ENCODE results near the gene SPTB.

The SPTB gene

DNA sequence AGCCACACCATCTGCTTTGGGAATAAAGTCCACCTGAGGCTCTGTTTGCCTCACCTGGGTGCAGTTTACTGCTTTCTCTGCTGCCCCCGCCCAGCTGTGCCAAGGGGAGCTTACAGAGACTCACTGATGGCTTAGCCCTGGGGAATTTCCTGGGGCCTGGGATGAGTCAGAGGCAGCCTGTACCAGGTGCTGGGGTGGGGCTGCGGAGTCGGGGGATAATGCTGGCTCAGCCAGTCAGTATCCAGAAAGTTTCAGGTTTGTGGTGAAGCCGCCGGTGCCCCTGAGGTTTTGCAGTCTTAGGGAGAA, 153.2 kb downstream of the SPTB start:
- Histone ChIP-seq H3K9me3 (ENCODE audit: control insufficient read depth, insufficient read depth, low read length) (no peaks in the 10 kb centered on the region), H3K27ac (ENCODE audit: low read depth, low read length) (peak overlapping the region; percentile 46), H3K4me1 (ENCODE audit: control insufficient read depth, insufficient read depth, low read length) (peaks cover 41% of the 10 kb centered on the region), H3K36me3 (ENCODE audit: control insufficient read depth, insufficient read depth, low read length) (peaks cover 36% of the 10 kb centered on the region), H3K9ac (ENCODE audit: low read depth, low read length) (no peak overlapping the region), H3K27me3 (ENCODE audit: control insufficient read depth, insufficient read depth, low read length) (no peaks in the 10 kb centered on the region), H3K4me3 (ENCODE audit: low read depth, low read length) (no peak overlapping the region)

- Histone ChIP-seq H3K9me3 (ENCODE audit: control insufficient read depth, insufficient read depth, low read length) (no peaks in the 10 kb centered on the region), H3K27ac (ENCODE audit: low read depth, low read length) (peak overlapping the region; percentile 61), H3K4me1 (ENCODE audit: control insufficient read depth, insufficient read depth, low read length) (peaks cover 46% of the 10 kb centered on the region), H3K36me3 (ENCODE audit: control insufficient read depth, insufficient read depth, low read length) (peaks cover 31% of the 10 kb centered on the region), H3K27me3 (ENCODE audit: control insufficient read depth, insufficient read depth, low read length) (no peaks in the 10 kb centered on the region), H3K4me3 (ENCODE audit: low read depth, low read length) (no peak overlapping the region), H3K9ac (ENCODE audit: low read depth, low read length) (no peak overlapping the region)
Observed at GRCh38 chr14:64725879-64726584, 153.7 kb downstream of the SPTB start.

DNA sequence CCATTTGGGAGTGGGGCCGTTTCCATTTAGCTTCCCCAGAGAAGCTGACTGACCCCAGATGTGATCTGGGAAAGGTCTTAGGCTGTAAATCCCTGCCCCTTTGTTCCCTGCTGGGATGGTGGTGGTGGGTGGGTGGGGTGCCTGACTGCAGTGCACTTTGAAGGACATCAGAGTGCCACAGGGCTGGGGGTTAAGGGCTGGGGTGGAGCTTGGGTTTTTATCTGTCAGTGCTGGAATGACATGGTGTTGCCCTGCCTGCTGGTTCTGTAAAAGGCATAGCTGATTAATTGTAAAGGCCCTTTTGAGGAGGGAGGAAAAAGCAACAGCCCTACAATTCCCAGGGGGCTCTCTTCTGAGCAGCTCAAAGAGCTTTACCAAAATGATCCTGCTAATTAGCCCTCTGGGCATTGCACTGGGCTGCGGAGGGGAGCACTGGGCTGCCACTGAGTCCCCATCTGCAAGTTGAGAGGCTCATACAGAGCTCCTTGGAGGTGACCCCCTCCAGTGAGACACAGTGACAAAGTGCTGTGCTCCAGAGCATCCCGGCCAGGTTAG, 154.4 kb downstream of the SPTB start:
- peaks cover 53% of the 10 kb centered on the region for H3K4me1 ChIP-seq (ENCODE audit: control insufficient read depth, insufficient read depth, low read length)

DNA sequence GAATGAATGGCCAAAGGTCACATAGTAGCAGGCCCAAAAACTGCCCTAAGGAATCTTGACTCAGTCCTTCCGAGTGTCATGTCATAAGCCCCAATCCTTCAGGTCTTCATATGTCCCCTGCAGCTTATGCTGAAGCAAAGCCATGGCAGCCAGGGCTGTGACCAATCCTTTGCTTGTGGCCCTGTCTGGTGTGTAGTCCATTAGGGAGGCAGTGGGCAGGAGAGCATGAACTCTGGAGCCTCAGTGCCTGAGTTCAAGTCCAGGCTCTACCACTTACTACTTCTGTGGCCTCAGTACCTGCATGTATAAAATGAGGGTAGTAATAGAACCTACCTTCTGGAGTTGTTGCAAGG, 155.2 kb downstream of the SPTB start:
- Histone ChIP-seq H3K9me3 (ENCODE audit: control insufficient read depth, insufficient read depth, low read length) (no peaks in the 10 kb centered on the region), H3K27ac (ENCODE audit: low read depth, low read length) (peak overlapping the region; percentile 61), H3K27me3 (ENCODE audit: control insufficient read depth, insufficient read depth, low read length) (no peaks in the 10 kb centered on the region), H3K9ac (ENCODE audit: low read depth, low read length) (no peak overlapping the region), H3K36me3 (ENCODE audit: control insufficient read depth, insufficient read depth, low read length) (peaks cover 21% of the 10 kb centered on the region), H3K4me3 (ENCODE audit: low read depth, low read length) (no peak overlapping the region), H3K4me1 (ENCODE audit: control insufficient read depth, insufficient read depth, low read length) (peaks cover 60% of the 10 kb centered on the region)

More for the DNA sequence above, 154.4 kb downstream of the SPTB start:
- Histone ChIP-seq H3K9ac (ENCODE audit: low read depth, low read length) (no peak overlapping the region), H3K36me3 (ENCODE audit: control insufficient read depth, insufficient read depth, low read length) (peaks cover 25% of the 10 kb centered on the region), H3K9me3 (ENCODE audit: control insufficient read depth, insufficient read depth, low read length) (no peaks in the 10 kb centered on the region), H3K27ac (ENCODE audit: low read depth, low read length) (peak overlapping the region; percentile 61), H3K4me3 (ENCODE audit: low read depth, low read length) (no peak overlapping the region), H3K27me3 (ENCODE audit: control insufficient read depth, insufficient read depth, low read length) (no peaks in the 10 kb centered on the region)

DNA sequence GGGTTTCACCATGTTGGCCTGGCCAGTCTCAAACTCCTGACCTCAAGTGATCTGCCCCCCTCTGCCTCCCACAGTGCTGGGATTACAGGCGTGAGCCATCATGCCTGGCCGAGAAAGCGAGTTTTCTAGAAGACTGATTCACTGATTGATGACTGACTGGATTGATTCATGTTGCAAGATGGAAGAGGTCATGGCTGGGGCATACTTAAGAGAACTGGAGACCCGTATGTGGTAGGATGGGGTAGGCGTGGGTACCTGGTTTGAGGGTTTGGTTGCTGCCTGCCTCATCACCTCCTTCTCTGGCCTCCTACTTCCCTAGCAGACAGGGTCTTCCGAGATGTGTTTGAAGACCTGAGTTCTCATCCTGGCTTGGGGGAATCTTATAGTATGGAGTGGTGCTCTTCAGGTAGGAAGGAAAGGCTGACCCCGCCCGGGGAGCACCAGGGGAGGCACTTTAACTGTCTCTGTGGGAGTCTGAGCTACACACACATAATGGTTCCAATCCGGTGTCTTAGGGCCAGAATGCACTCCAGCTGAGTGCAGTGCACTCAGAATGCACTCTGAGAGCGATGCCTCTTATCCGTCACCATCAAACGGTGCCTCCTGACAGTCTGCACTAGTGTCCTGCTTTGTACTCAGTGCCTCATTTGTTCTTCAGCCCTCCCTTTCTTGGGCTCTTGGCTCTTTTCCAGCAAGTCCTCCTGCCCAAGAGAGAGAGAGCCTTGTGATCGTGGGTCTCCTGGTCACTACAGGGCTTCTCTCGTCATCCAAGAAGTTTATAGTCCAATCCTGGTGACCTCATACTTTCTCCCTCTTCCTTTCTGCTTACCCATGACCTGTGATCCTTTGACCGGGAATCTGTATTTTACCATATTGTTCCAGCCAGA, 155.8 kb downstream of the SPTB start:
- Histone ChIP-seq H3K9ac (ENCODE audit: low read depth, low read length) (no peak overlapping the region), H3K36me3 (ENCODE audit: control insufficient read depth, insufficient read depth, low read length) (peaks cover 16% of the 10 kb centered on the region), H3K27ac (ENCODE audit: low read depth, low read length) (peak overlapping the region; percentile 61), H3K4me1 (ENCODE audit: control insufficient read depth, insufficient read depth, low read length) (peaks cover 67% of the 10 kb centered on the region), H3K9me3 (ENCODE audit: control insufficient read depth, insufficient read depth, low read length) (no peaks in the 10 kb centered on the region), H3K27me3 (ENCODE audit: control insufficient read depth, insufficient read depth, low read length) (no peaks in the 10 kb centered on the region), H3K4me3 (ENCODE audit: low read depth, low read length) (no peak overlapping the region)

DNA sequence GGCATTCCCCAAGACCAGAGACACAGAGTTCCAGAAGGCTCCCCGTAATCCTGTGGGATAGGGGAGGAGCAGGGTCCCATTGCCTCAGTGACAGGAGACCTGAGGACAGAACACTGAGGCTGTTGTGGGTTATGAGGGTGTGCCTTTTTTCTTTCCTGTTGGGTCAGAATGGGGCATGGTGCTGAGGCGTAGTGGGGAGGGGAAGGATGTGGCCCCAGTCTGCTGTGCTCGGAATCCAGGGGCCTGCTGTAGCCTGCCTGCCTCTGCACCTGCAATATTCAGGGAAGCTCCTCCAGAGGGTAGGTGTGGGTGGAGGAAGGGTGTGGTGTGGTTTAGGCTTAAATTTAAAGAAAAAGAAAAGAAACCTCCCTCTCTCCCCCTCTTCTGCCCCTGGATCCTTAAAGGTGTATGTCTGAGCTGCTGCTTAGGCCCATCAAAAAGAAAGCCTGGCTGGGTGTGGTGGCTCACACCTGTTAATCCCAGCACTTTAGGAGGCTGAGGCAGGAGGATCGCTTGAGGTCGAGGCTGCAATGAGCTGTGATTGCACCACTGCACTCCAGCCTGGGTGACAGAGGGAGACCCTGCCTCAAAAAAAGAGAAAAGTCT, 156.8 kb downstream of the SPTB start:
- no peak overlapping the region for H3K27ac ChIP-seq (ENCODE audit: low read depth, low read length)
- H3K27me3 ChIP-seq (ENCODE audit: control insufficient read depth, insufficient read depth, low read length): no peaks in the 10 kb centered on the region
- peaks cover 6% of the 10 kb centered on the region for H3K36me3 ChIP-seq (ENCODE audit: control insufficient read depth, insufficient read depth, low read length)
- H3K9me3 ChIP-seq (ENCODE audit: control insufficient read depth, insufficient read depth, low read length): no peaks in the 10 kb centered on the region
- H3K4me3 ChIP-seq (ENCODE audit: low read depth, low read length): no peak overlapping the region
- H3K9ac ChIP-seq (ENCODE audit: low read depth, low read length): no peak overlapping the region
- peaks cover 77% of the 10 kb centered on the region for H3K4me1 ChIP-seq (ENCODE audit: control insufficient read depth, insufficient read depth, low read length)

- peaks cover 86% of the 10 kb centered on the region for H3K4me1 ChIP-seq (ENCODE audit: control insufficient read depth, insufficient read depth, low read length)
- no peak overlapping the region for H3K27ac ChIP-seq (ENCODE audit: low read depth, low read length)
- no peak overlapping the region for H3K4me3 ChIP-seq (ENCODE audit: low read depth, low read length)
- no peaks in the 10 kb centered on the region for H3K9me3 ChIP-seq (ENCODE audit: control insufficient read depth, insufficient read depth, low read length)
- no peaks in the 10 kb centered on the region for H3K36me3 ChIP-seq (ENCODE audit: control insufficient read depth, insufficient read depth, low read length)
- H3K27me3 ChIP-seq (ENCODE audit: control insufficient read depth, insufficient read depth, low read length): no peaks in the 10 kb centered on the region
- no peak overlapping the region for H3K9ac ChIP-seq (ENCODE audit: low read depth, low read length)
Observed at GRCh38 chr14:64721899-64722298, 157.8 kb downstream of the SPTB start.

DNA sequence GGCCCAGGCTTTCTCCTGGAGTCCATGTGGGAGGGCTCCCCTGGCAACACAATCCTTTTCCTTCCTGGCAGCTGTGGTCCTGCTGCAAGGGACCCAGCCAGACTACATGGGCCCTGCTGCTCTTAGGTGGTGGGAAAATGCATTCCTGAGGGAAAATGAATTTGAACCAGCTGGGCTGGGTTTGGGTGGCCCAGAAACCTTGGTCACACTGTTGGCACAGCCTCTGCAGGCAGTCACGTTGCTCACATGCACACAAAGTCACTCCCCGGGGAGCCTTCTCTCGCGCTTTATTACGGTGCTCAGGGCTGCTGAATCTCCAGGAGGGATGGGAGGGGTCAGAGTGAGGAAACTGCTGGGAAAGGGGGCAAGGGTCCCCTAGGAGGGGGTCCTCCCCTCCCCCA, 158.3 kb downstream of the SPTB start:
- Histone ChIP-seq H3K4me3 (ENCODE audit: low read depth, low read length) (no peak overlapping the region), H3K27me3 (ENCODE audit: control insufficient read depth, insufficient read depth, low read length) (no peaks in the 10 kb centered on the region), H3K27ac (ENCODE audit: low read depth, low read length) (no peak overlapping the region), H3K9me3 (ENCODE audit: control insufficient read depth, insufficient read depth, low read length) (no peaks in the 10 kb centered on the region), H3K9ac (ENCODE audit: low read depth, low read length) (no peak overlapping the region), H3K36me3 (ENCODE audit: control insufficient read depth, insufficient read depth, low read length) (no peaks in the 10 kb centered on the region), H3K4me1 (ENCODE audit: control insufficient read depth, insufficient read depth, low read length) (peaks cover 87% of the 10 kb centered on the region)

DNA sequence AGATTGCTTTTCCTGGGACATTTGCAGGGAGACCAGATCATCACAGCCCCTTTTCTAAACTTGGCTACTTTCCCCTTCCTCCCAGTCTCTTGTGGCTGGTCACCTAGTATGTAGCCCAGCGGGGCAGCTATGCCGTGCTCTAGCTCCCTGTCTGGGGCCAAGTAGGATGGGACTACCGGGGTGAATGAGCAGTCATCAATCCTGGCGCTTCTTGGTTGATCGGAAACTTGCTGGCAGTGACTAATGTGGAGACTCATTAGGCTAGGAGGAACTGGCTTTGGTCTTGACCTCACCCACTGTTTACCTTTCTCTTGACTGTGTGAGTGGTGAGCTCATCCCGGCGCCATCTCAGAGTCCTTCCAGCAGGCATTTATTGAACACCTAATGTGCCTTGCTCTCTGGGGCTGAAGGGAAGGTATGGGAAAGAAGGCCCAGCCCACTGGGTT, 159.6 kb downstream of the SPTB start:
- Histone ChIP-seq H3K27me3 (ENCODE audit: control insufficient read depth, insufficient read depth, low read length) (no peaks in the 10 kb centered on the region), H3K27ac (ENCODE audit: low read depth, low read length) (peak overlapping the region; percentile 30), H3K36me3 (ENCODE audit: control insufficient read depth, insufficient read depth, low read length) (no peaks in the 10 kb centered on the region), H3K4me3 (ENCODE audit: low read depth, low read length) (no peak overlapping the region), H3K4me1 (ENCODE audit: control insufficient read depth, insufficient read depth, low read length) (peaks cover 87% of the 10 kb centered on the region), H3K9ac (ENCODE audit: low read depth, low read length) (no peak overlapping the region), H3K9me3 (ENCODE audit: control insufficient read depth, insufficient read depth, low read length) (no peaks in the 10 kb centered on the region)

GRCh38 chr14:64719601-64720000, 160.1 kb downstream of the SPTB start:
- peaks cover 87% of the 10 kb centered on the region for H3K4me1 ChIP-seq (ENCODE audit: control insufficient read depth, insufficient read depth, low read length)
- H3K27me3 ChIP-seq (ENCODE audit: control insufficient read depth, insufficient read depth, low read length): no peaks in the 10 kb centered on the region
- H3K9me3 ChIP-seq (ENCODE audit: control insufficient read depth, insufficient read depth, low read length): no peaks in the 10 kb centered on the region

DNA sequence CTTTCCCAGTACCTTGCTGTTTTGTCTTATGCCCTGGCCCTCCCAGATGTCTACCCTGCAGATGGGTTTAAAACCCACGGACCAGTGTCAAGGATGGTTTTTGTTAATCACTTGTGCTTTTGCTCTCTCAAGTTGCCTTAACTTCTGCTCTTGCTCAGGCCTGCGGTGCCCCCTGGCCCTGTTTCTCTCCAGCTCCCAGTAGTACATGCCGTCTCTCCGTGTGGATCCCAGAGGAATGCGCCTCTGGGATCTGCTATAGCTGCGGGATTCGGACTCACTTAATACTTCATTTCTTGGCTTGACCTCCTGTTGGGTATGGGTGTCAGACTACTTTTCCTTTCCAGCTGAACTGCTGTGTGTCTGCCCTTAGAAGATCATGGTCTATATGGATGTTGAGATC, 160.9 kb downstream of the SPTB start:
- H3K4me1 ChIP-seq (ENCODE audit: control insufficient read depth, insufficient read depth, low read length): peaks cover 79% of the 10 kb centered on the region
- peaks cover 7% of the 10 kb centered on the region; the same call in 1 of the 2 replicates for H3K27me3 ChIP-seq (ENCODE audit: control insufficient read depth, insufficient read depth, low read length)
- no peaks in the 10 kb centered on the region for H3K9me3 ChIP-seq (ENCODE audit: control insufficient read depth, insufficient read depth, low read length)
- H3K4me3 ChIP-seq (ENCODE audit: low read depth, low read length): no peak overlapping the region
- no peaks in the 10 kb centered on the region for H3K36me3 ChIP-seq (ENCODE audit: control insufficient read depth, insufficient read depth, low read length)
- no peak overlapping the region for H3K27ac ChIP-seq (ENCODE audit: low read depth, low read length)
- no peak overlapping the region for H3K9ac ChIP-seq (ENCODE audit: low read depth, low read length)

More at GRCh38 chr14:64719601-64720000, 160.1 kb downstream of the SPTB start:
- H3K4me3 ChIP-seq (ENCODE audit: low read depth, low read length): no peak overlapping the region
- no peak overlapping the region for H3K9ac ChIP-seq (ENCODE audit: low read depth, low read length)
- H3K36me3 ChIP-seq (ENCODE audit: control insufficient read depth, insufficient read depth, low read length): no peaks in the 10 kb centered on the region
- peak overlapping the region; percentile 30 for H3K27ac ChIP-seq (ENCODE audit: low read depth, low read length)
